NCI-H2196 treated with DMSO at 0.1 percent for 48 hours (cell line): Measurements from ENCODE around the gene WWC1.

Experiments
- DNase-seq: peaks from one replicate; lab custom pipeline; 2025; ENCODE audit not compliant: unreplicated experiment; lab: John Stamatoyannopoulos, UW

The WWC1 gene

GRCh38 chr5:168407211-168407610 is 115.8 kb downstream of the WWC1 start:
- no peak for DNase-seq

- no peak for DNase-seq
Measured at GRCh38 chr5:168408561-168409305, 117.3 kb downstream of the WWC1 start.

GRCh38 chr5:168409591-168410458 is 118.4 kb downstream of the WWC1 start:
- DNase-seq: no peak

- DNase-seq: no peak
Measured at GRCh38 chr5:168411871-168412270, 120.4 kb downstream of the WWC1 start.

DNA sequence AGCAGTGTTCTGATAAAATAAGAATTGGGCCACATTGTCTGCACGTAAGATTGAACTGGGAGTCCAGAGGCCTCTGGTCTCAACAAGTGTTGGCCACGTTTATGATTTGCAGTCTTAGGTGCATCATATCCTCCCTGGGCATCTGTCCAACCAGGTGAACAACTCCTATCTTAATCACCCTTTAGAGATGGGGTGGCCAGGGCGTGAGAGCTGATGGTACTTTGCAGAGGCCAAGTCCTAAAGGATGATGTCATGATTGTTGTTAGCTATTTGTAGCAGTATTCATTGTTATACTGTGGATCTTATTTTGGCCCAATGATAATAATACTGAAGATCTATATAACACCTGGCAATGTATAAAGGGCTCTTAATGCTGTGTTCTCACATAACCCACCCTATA is 121.6 kb downstream of the WWC1 start:
- DNase-seq: no peak

DNA sequence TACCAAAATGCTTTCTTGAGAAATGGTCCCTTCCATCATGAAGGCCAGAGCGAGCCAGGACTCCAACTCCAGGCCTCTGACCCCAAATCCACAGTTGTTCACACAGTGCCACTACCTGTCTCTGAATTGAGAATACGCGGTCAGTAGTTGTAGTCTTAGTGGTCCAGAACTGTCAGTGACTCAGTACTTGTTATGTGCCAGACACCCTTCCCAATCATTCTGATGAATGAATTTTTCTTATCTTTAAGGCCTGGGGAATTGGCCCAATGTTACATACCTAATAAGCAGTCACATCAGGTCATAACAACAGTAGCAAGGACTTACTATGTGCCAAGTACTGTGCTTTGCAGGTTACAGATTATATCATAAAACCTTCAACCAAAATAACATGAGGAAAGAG is 122.2 kb downstream of the WWC1 start:
- DNase-seq: no peak

GRCh38 chr5:168415401-168415800 is 124.0 kb downstream of the WWC1 start:
- DNase-seq: no peak

GRCh38 chr5:168415971-168416370 is 124.5 kb downstream of the WWC1 start:
- DNase-seq: no peak

GRCh38 chr5:168417731-168418429 is 126.4 kb downstream of the WWC1 start:
- no peak for DNase-seq

DNA sequence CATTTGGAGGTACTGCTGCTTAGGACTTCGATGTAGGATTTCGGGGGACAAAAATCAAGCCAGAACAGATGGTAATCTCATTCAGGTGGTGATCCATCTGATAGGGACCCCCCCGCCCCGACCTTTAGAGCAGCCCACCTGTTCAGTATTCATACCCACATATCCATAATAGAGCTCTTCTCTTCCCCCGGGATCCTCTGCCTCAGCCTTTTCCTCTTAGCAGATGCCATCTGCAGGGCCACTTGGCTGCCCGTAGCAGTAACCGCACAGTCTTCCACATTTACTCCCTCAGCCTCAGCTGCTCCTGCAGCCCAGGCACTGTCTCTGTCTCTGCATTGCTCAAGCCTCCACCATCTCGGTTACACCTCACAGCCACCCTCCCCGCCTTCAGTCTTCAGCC is 129.0 kb downstream of the WWC1 start:
- DNase-seq: no peak

DNA sequence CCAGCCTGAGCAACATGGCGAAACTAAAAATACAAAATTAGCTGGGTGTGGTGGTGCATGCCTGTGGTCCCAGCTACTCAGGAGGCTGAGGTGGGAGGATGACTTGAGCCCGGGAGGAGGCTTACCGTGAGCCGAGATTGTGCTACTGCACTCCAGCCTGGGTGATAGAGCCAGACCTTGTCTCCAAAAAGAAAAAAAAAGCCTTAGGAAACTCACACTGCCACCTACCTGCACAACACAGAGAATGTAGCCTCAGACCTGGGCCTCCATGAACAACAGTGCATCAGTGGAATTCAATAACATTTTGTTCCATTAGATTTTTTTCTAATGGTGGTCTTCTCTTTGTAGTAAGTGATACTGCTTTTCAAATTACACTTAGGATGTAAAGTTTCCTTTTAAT is 131.0 kb downstream of the WWC1 start:
- DNase-seq: no peak

GRCh38 chr5:168423478-168423877 is 132.0 kb downstream of the WWC1 start:
- no peak for DNase-seq

DNA sequence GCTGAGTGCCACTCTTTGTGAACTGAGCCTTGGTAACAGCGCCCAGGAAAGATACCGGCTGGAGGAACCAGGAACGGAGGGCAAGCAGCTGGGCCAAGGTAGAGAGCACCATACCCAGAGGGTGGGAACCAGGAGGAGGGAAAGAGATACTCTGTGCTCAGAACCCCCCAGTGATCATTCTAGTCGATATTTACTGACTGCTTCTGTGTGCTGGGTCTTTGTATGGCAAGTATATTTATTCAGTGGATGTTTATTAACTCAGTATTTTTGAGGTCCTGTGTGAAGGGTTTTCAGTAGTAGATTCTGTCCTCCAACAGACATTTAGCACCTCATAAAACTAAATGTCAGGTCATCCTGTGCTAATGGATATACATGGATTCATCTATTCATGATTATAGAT is 132.5 kb downstream of the WWC1 start:
- DNase-seq: no peak

DNA sequence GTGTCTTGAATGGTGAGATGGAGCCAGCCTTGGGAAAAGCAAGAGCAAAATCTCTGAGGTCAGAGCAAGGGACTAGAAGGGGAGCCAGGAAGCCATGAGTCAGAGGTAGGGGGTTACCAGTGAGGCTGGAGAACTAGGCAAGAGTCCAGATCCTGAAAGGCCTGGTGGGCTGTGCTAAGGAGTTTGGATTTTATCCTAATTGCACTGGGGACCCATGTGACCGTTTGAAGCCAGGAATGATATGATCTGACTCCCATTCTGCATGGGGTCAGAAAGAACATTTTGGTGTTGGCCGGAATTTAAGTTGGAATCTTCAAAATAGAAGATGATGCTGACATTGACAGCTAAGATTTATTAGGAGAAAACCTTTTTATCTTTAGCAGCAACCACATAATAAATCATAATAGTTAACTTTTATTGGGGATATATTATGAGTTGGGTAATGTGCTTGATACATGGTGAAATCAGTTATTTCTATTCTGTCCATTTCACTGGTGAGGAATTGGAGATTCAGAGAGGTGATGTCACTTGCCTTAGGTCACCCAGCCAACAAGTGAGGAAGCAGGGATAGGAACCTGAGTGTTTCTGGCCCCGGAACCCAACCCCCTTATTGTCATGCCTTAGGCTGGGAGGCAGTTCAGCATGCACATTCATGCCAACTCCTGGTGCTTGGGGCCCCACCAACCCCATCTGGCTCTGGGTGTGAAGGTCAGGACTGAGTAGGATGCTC is 133.3 kb downstream of the WWC1 start:
- DNase-seq: no peak

GRCh38 chr5:168426007-168426863 is 134.8 kb downstream of the WWC1 start:
- no peak for DNase-seq

DNA sequence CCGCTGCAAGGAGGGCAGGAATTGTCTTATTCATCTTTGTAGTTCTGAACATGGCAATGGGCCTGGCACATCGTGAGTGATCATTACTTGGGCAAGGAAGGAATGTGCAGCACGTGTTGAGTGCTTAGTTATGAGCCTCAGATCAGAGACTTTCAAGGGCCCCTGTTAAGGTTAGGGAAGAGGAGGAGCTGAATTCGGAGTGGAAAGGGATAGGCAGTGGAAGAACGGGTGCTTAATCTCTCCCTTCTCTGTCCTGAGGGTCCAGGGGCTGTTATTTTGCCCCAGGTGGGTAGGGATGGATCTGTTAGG is 135.4 kb downstream of the WWC1 start:
- no peak for DNase-seq

GRCh38 chr5:168427224-168427623 is 135.8 kb downstream of the WWC1 start:
- no peak for DNase-seq

DNA sequence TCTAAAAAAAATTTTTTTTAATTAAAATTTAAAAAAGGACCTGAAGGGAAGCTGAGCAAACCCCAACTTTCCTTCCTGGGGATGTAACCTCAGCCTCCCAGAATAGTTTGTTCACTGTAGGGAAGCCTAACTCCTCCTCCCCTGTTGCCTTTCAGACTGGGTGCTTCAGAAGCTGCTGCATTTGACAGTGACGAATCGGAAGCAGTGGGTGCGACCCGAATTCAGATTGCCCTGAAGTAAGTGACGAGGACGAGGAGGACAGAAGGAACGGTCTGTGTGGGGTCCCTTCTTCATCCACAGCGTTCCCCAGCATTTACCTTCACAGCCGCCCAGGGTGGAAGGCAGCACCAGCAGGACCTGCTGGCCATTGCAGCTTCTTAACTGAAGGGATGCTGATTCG is 137.1 kb downstream of the WWC1 start:
- no peak for DNase-seq

DNA sequence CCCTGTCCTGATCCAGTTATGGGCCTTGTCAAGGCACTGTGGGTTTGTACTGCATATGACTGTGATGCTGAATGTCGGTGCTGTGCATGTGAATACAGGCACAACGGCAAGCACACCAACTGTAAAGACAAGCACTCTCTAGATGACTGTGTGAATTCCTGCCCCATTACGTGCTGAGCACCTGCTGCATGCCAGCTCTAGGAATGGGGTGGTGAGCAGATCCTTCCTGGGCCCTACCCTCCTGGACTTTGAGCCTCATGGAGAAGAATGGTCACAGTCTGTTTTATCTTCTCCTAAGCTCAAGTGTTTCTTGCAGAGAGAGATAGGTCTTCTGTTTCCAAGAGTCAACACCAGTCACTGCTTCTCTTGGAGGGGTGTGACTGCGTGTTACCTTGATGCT is 138.9 kb downstream of the WWC1 start:
- DNase-seq: no peak

- DNase-seq: no peak
Measured at GRCh38 chr5:168432903-168433302, 141.5 kb downstream of the WWC1 start.
